GM12872 (cell line): ENCODE data around the gene PHKA2.

Source experiments
- TF ChIP-seq, protein P1 (sequence below): IDR thresholded peaks from 3 replicates; pipeline ENCODE4 v1.5.1; 2011; ENCODE audit warnings: low read depth, mild to moderate bottlenecking, low read length, moderate library complexity; ENCODE audit not compliant: insufficient read depth

PHKA2 gene

DNA sequence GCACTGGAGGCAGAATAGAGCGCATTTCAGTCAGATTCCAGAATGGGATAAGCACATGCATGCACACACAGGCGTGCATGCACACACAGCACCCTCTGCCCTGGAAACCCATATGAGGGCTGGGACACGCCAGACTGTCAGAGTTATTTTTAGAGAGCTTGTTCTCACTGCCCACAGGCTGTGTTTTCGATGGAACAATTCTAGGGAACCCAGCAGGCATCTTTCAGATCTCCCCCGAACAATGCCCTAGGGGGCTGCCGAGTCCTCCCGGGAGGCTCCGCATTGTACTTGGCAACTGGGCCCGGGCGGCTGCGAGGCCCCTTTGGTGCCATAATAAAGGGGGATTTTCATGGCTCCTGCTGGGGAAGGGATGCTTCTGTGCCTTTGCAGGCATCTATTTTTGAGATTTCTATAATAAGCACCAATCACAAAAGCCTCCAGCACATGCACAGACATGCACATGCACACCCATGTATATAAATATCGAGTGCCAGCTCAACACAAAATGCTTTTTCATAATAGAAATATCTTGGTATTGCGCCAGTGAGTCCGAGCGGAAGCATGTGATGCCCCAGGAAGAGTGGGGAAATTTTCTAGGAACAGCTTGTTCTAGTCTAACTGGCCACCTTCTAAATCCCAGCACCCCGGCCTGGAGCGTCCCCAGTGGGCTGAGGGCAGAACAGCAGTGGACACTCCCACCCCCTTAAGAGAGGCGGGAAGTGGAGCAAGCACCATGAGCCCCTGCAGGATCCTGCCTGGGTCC lies 88.5 kb downstream of the PHKA2 start:
- TF ChIP-seq, protein P1, sequence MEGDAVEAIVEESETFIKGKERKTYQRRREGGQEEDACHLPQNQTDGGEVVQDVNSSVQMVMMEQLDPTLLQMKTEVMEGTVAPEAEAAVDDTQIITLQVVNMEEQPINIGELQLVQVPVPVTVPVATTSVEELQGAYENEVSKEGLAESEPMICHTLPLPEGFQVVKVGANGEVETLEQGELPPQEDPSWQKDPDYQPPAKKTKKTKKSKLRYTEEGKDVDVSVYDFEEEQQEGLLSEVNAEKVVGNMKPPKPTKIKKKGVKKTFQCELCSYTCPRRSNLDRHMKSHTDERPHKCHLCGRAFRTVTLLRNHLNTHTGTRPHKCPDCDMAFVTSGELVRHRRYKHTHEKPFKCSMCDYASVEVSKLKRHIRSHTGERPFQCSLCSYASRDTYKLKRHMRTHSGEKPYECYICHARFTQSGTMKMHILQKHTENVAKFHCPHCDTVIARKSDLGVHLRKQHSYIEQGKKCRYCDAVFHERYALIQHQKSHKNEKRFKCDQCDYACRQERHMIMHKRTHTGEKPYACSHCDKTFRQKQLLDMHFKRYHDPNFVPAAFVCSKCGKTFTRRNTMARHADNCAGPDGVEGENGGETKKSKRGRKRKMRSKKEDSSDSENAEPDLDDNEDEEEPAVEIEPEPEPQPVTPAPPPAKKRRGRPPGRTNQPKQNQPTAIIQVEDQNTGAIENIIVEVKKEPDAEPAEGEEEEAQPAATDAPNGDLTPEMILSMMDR = no peak

DNA sequence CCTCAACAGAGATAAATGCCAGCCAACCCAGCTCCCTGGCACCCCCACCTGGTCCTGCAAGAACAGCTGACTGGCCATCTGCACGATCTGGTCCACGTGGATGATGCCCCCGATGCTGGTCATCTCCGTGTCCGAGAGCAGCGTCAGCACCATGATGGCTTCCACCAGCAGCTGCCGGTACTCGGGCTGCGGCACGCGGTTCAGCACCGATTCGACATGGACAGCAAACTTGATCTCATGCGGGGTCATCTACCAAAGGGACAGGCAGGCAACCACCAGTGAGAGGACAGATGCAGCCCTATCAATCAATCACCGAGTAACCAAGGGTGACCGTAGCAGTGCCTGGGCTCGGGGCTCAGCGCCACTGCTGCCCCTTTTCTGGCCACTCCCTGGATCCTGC lies 89.8 kb downstream of the PHKA2 start:
- TF ChIP-seq, protein P1 = no peak

DNA sequence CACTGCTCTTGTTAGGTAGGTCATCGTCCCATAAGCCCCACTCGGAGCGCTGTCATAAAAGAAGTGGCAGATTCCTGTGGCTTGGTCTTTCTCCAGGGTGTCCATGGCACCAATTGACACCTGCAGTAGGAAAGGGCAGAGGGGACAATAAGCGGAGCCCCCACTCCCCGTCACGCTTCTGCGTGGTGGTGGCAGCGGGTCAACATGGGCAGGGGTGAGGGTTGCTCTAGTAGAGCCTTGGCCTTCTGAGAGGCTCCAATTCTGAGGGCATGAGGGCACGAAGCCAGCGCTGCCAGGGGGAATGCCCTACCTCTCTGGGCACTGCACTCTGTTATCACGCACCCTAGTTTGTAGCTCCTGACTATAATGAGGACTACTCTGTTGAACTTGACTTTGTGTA lies 90.4 kb downstream of the PHKA2 start:
- TF ChIP-seq, protein P1 = no peak

DNA sequence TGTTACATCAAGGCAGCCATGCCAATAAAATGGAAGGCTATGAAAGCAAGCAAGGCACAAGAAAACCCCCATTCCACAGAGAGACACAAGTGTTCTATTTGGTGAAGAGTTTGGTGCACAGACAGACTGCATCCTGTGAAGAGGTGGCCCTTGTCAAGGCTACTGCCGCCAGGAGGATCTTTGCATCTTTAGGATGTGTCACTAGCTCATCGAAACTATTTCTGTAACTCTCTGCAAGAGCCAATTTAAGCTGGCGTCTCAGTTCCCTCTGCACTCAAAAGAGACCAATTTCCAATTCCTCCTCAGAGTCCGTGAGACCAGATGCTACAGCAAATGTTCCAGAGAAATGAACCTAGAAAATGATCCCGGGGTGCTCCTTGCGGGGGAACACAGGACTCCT lies 91.0 kb downstream of the PHKA2 start:
- TF ChIP-seq, protein P1 = no peak

DNA sequence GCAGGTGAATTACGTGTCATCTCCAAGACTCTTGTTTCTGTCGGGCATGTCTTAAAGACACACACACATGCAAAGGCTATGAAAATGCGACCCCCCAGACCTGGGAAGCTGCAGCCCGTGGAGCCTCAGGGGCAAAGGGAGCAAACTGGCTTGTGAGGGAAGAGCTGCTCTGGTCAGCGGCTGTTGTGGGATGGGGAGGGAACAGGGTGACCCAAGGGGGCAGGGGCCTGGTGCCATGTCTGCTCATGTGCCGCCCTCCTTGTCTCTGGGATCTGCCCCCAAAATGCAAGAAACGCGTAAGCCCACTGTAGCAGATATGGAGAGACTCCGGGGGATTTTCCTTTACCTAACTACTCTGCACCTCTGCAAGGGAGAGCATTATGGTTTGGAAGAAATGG lies 92.4 kb downstream of the PHKA2 start:
- TF ChIP-seq, protein P1 = no peak

DNA sequence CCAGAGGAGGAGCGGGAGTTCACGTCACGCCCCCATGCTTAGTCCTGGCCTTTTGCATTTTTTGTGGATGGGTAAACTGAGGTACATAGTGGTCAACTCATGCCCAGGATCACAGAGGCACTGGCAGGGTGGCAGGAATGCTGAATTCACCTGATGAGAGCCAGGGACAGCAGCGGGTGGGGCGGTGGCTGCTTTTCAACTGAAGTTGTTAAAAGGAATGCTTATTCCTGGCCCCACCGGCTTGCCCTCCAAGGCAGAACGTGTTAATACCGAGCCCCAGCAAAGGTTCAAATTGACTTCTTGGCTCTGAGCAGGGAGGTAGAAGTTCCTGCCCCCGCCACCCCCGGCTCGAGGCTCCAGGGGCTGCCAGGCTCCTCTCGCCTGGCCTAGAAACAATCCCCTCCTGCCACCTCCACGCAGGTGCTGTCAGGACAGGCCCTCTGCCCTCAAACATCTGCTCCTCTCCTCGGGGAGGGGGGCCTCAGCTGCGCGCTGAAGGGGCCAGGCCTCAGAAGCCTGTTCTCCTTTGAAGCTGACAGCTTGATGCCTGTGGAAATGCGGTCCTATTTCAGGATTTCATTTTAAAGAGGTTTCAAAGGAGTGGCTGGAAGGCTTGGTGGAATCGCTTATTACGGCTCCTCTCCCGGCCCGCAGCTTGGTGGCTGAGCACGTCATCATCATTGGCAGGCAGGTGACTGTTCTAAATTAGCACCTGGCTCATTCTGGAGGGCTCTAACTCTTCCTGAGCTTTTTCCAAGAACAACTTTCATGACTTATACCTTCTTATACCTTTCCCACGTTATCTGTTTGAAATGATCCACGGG lies 93.0 kb downstream of the PHKA2 start:
- TF ChIP-seq, protein P1 = no peak

DNA sequence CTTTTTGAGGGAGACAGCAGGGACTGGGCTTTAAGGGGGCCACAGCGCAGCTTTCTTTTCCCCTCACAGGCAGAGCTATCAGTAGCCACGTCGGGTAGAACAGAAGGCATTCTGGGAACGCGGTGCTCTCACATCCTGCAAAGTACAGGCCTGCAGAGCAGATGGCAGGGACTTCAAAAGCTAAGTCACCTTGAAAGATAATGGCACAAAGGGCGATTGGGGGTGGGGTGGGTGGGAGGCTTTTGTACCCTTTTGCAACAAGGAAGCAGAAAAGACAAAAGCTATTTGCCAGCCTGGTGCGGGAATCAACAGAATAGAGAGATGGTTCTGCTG lies 93.9 kb downstream of the PHKA2 start:
- TF ChIP-seq, protein P1 = no peak
